ENCODE measurements around the gene TTLL13.
"Not testable (repeated sequence)": the region's sequence is repeated elsewhere in the genome, so short reads cannot be mapped to it uniquely, and the experiment has no call there.

The TTLL13 gene

DNA sequence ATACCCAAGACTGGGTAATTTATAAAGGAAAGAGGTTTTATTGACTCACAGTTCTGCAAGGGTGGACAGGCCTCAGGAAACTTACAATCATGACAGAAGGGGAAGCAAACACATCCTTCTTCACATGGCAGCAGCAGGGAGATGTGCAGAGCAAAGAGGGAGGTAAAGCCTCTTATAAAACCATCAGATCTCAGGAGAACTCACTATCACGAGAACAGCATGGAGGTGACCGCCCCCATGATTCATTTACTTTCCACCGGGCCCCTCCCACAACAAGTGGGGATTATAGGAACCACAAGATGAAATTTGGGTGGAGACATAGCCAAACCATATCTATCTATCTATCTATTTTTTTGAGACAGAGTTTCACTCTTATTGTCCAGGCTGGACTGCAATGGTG lies 10.0 kb upstream of the TTLL13 start:
- DNase-seq (ENCODE audit: low read depth, low spot score) = no peak

DNA sequence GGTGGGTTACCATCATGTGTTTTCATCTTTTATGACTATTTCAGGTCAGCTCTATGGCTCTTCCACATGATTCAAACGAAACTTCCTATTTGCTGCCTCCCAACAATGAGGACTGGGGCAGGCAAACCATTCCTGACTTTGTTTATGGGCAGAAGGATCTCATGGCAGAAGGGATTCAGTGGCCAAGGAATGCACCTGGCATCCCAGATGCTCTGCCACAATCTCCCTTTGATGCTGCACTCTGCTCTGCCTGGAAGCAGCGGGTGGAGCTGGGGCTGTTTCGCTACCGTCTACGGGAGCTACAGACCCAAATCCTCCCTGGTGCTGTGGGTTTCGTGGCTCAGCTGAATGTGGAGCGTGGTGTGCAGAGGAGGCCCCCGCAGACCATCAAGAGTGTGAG lies 8.5 kb upstream of the TTLL13 start:
- DNase-seq (ENCODE audit: low read depth, low spot score) = no peak

DNA sequence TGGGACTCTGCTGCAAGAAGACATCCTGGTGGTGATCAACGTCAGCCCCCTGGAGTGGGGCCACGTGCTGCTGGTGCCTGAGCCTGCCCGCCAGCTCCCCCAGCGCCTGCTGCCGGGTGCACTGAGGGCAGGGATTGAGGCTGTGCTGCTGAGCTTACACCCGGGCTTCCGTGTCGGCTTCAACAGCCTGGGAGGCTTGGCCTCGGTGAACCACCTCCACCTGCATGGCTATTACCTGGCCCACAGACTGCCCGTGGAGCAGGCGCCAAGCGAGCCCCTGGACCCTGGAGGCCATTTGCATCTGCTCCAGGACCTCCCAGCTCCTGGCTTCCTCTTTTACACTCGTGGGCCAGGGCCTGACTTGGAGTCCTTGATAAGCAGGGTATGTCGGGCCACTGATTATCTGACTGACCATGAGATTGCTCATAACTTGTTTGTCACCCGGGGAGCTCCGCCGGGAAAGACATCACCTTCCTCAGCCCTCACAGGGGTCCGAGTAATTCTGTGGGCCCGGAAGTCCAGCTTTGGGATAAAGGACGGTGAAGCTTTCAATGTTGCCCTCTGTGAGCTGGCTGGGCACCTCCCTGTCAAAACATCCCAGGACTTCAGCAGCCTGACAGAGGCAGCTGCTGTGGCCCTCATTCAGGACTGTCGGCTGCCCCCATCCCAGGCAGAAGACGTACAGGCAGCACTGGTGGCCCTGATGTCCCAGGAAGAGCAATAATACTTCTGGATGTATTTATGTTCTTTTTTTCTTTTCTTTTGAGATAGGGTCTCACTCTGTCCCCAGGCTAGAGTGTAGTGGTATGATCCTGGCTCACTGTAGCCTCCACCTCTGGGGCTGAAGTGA lies 7.8 kb upstream of the TTLL13 start:
- no peak for DNase-seq (ENCODE audit: low read depth, low spot score)

DNA sequence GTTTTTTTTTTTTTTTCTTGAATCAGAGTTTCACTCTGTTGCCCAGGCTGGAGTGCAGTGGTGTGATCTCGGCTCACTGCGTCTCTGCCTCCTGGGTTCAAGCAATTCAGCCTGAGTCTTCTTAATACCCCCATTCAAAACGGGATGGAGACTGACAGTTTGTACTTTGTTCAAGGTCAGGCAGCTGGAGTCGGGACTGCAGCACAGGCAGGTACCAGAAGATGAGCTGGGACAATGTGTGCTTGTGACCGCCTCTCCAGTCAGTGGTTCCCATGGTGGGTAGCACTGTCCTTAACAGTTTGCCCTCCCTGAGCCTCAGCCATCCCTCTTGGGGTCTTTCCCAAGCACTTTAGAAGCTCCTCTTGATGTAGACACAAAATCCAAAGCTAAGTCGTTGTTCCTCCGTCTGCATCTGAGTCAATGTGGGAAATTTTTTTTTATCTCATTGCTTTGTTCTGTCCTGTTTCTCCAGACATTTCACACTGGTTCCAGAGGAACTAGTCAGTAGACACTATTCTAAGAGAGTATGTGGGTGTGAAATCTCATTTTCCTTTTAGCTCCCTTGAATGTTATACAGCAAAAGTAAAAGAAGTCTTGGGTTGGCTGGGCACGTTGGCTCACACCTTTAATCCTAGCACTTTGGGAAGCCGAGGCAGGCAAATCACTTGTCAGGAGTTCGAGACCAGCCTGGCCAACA lies 5.3 kb upstream of the TTLL13 start:
- no peak for DNase-seq (ENCODE audit: low read depth, low spot score)

DNA sequence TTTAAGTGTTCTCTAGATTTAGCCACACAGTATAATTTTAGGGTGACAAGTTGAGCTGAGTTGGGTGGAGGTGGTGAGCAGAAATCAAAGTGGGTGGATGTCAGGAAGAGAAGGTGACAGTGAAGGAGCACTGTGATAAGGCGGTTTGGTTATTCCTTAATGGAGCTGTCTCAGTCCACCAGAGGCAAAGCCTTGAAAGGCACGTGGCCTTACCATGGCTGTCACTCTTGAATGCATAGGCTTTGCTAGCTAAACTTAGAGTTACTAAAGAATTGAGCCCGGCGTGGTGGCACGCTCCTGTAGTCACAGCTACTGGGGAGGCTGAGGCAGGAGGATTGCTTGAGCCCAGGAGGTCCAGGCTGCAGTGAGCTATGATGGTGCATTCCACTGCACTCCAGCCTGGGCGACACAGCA lies 560 bp upstream of the TTLL13 start:
- DNase-seq (ENCODE audit: low read depth, low spot score) = no peak

DNA sequence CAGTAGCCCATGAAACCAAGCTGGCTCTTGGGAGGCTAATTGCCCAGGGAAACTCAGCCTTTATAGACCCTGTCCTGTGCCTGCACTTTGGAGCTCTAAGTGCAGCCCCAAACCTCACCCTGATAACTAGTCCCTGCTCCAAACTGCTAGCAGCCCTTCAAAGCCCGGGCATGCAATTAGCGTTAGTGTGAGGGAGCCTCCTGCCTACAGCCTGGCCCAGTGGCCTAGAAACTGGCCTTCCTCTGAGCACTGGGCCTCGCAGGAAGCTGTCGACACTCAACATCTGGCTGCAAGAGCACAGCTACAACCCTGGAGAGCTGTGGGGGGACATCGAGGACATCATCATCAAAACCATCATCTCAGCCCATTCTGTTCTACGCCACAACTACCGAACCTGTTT lies 8.4 kb downstream of the TTLL13 start:
- DNase-seq (ENCODE audit: low read depth, low spot score) = no peak

DNA sequence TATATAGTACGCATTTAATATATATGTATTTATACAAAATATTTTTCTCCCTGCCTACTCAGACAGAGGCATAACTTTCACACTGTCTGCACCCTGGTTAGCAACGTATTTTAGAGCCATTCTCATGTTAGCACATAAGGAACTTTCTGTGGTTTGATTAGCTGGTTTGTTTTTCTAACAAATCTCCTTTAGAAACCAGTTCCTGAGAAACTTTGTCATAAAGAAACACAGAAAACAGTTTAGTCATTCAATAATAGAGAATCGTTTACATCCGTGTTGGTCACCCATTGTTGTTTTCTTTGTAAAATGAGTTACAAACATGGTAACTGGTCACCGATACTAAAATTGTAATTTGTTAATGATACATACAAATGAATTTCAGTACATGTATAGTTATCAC lies 10.2 kb downstream of the TTLL13 start:
- DNase-seq (ENCODE audit: low read depth, low spot score) = no peak

DNA sequence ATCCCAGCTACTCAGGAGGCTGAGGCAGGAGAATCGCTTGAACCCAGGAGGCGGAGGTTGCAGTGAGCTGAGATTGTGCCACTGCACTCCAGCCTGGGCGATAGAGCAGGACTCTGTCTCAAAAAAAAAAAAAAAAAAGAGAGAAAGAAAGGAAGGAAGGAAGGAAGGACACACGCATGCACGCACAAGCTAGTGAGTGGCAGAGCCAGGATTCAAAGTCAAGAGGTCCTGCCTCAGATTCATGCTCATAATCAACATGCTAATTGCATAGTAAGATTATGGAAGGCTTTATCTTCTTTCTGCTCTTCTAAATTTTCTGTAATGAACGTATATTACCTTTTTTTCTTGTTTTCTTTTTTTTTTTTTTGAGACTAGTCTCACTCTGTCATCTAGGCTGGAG lies 11.4 kb downstream of the TTLL13 start:
- DNase-seq (ENCODE audit: low read depth, low spot score) = not testable (repeated sequence)

DNA sequence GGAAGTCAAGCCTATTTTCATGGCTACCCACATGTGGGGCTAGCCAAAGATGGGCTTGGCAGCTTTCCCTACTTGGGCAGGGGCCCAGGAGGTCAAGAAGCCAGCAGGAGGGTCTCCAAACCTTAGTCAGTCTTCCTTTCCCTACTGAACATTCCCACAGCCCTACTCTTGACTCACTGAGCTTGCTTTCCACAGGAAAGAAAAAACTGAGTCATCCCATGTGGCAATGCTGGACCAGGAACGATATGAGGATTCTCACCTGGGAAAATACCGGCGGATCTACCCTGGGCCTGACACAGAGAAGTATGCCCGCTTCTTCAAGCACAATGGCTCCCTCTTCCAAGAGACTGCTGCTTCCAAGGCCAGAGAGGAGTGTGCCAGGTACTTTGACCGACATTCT lies 12.5 kb downstream of the TTLL13 start:
- no peak for DNase-seq (ENCODE audit: low read depth, low spot score)

DNA sequence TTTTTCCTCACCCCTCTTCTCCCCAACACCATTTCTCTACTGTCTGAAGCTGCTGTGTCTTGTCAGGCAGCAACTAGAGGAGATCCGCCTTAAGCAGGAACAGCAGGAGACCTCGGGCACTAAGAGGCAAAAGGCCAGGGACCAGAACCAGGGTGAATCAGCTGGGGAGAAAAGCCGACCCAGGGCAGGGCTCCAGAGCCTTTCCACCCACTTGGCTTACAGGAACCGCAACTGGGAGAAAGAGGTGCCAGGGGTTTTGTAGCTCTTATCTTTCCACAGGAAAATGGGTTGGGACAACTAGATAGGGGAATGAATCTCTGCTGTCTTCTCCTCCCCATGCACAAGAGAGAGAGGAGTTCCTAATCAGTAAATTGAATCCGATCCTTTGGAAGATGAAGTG lies 13.1 kb downstream of the TTLL13 start:
- DNase-seq (ENCODE audit: low read depth, low spot score) = no peak

DNA sequence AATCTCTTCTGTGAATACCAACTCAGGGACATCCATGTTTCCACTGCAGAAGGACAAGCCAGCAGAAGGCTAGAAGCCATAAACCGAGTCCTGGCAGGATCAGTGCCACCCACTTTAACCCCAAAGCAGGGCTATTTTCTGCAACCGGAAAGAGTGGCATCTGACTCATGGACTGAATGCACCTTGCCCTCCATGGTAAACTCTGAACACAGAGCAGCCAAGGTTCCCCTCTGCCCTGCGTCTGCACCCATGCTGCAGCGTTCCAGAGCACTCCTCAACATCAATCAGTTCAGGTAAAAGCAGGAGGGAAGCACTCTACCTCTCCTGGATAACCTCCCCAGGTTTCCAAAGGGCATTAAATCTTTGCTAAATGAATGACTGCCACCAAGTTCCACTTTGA lies 15.3 kb downstream of the TTLL13 start:
- DNase-seq (ENCODE audit: low read depth, low spot score) = no peak

DNA sequence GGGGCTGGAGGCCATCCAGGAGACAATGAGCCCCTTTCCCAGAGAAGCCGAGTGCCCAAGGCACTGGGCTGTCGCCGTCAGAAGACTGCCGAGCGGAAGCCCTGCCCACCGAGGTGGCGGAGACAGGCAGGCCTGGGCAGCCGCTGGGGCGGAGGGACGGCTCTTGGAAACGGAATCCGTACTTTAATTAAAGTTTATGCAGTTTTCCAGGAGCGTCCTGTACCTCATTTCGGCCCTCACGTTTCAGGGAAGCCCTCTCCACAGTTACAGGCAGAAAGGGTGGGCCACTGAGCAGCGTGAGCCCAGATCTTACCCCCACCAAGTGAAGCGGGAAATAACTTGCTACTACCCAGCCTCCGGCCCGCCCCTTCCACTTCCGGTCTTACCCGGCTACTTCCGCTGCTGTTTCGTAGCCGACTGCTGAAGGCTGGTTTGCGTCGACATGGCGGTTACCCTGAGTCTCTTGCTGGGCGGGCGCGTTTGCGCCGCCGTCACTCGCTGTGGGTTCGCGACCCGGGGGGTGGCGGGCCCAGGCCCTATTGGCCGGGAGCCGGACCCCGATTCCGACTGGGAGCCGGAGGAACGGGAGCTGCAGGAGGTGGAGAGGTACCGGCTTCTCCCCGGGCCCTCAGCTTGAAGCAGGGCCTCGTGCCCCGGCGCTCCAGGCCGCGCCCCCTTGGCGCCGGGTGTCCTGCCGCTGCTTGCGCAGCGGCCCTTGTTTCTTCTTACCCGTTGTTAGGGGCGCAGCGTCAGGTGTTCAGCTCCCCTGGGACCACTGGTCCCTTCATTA lies 16.1 kb downstream of the TTLL13 start, which contains the start of gene NGRN:
Gene NGRN, plus strand, starts transcription at position 402 of the 790 bp plus-strand sequence. Its CDS starts 41 bp downstream, at position 443.
- peak; percentile 78 for DNase-seq (ENCODE audit: low read depth, low spot score)

DNA sequence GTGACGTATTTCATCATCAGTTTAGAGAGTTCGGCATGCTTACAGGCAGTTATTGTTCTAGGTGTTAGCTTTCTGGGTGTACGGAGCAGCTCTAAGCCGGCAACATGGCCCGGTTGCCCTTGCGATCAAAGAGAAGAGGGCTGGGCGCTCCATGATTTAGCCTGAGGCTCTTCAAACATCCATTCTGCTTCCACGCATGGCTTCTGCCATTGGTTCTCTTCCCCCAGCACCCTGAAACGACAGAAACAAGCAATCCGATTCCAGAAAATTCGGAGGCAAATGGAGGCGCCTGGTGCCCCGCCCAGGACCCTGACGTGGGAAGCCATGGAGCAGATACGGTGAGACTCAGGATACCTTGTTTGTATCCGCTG lies 16.7 kb downstream of the TTLL13 start:
- no peak for DNase-seq (ENCODE audit: low read depth, low spot score)

DNA sequence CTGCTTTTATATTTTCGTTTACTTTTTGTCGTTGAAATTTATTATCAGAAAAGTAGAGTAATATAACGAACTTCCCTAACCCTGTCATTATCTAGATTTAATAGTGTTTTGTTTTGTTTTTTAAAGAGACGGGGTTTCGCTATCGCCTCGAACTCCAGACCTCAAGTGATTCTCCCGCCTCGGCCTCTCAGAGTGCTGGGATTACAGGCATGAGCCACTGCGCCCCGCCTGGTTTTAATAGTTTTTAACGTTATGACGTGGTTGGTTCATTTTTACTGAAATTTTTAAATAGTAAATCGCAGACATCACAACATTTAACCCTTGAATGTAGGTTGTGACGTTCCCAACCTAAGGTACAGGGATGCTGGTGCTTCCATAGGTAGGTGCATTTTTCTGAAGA lies 17.1 kb downstream of the TTLL13 start:
- DNase-seq (ENCODE audit: low read depth, low spot score) = no peak

DNA sequence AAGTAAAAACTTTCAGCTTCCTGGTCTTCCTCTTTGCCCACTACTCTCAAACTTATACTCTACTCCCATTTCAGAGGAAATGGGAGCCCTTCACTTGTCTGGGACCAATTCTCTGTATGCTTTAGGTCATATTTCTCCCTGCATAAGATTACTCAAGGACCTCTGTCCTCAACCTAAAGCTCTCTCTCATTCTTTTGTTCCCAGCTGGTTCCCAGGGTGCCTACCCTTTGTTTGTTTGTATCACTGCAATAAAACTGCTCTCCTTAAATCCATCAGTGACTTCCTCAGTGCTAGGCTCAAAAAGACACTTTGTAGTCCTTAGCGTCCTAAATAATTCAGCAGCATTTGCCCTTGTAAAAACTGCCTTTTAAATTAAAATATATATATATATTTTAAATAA lies 19.1 kb downstream of the TTLL13 start:
- no peak for DNase-seq (ENCODE audit: low read depth, low spot score)

DNA sequence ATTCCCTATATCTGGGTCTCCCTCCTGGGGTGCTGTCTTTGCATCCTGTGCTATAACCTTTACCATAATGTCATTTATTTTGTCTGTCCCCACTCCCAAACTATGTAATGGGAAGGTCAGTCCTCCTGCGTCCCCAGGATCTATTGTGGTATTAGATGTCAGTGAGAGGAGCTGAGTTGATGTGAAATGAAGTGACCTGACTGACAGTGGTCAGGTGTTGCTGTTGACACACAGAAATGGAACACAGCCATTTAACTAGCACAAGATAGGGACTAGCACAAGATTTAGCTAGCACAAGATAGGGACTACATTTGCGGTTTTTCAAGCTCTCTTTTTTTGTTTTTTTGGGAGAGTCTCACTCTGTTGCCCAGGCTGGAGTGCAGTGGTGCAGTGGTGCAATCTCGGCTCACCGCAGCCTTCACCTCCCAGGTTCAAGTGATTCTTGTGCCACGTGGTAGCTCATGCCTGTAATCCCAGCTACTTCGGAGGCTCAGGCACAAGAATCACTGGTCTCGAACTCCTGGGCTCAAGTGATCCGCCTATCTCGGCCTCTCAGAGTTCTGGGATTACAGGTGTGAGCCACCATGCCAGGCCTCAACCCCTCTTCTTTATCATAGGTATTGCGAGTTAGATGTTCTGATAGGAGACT lies 21.3 kb downstream of the TTLL13 start:
- DNase-seq (ENCODE audit: low read depth, low spot score) = no peak

DNA sequence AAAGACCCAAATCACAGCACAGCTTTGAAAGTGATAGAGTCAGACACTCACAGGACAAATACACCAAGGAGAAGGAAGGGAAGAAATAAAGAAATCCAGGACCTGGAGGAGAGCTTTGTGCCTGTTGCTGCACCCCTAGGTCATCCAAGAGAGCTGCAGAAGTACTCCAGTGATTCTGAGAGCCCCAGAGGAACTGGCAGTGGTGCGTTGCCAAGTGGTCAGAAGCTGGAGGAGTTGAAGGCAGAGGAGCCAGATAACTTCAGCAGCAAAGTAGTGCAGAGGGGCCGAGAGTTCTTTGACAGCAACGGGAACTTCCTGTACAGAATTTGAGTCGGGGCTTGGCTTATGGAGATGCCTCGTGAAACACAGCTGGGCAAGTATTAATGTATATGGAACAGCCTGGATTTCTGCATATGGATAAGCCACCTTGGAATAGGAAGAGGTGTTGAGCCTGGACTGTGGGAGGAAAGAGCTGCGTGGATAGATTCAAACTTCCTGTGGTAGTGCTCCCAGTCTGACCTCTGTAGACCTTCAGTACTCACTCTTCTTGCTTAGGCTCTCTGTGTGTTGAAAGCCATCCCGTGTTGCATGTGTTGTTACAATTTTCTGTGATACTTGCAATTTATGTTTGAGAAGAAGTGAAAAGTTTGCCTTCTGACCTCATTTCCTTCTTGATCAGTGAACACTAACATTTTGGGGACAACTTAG lies 22.3 kb downstream of the TTLL13 start:
- DNase-seq (ENCODE audit: low read depth, low spot score) = no peak

DNA sequence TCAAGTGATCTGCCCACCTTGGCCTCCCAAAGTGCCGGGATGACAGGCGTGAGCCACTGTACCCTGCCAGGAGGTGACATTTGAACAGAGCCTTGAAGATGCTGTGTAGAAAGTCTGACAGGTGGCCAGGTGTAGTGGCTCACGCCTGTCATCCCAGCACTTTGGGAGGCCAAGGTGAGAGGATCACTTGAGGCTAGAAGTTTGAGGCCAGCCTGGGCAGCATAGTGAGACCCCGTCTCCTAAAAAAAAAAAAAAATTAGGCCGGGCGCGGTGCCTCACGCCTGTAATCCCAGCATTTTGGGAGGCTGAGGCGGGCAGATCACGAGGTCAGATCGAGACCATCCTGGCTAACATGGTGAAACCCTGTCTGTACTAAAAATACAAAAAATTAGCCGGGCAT lies 29.1 kb downstream of the TTLL13 start:
- DNase-seq (ENCODE audit: low read depth, low spot score) = not testable (repeated sequence)

DNA sequence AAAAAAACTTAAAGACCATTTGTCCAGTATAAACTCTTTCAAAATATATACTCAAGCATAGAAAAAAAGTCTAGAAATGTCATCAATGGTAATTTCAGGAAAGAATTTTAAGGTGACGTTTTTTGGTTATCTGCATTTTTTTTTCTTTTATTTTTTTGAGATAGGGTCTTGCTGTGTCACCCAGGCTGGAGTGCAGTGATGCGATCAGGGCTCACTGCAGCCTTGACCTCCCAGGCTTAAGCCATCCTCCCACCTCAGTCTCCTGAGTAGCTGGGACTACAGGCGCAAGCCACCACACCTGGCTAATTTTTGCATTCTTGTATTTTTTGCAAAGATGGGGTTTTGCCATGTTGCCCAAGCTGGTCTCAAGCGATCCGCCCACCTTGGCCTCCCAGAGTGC lies 31.4 kb downstream of the TTLL13 start:
- DNase-seq (ENCODE audit: low read depth, low spot score) = not testable (repeated sequence)

DNA sequence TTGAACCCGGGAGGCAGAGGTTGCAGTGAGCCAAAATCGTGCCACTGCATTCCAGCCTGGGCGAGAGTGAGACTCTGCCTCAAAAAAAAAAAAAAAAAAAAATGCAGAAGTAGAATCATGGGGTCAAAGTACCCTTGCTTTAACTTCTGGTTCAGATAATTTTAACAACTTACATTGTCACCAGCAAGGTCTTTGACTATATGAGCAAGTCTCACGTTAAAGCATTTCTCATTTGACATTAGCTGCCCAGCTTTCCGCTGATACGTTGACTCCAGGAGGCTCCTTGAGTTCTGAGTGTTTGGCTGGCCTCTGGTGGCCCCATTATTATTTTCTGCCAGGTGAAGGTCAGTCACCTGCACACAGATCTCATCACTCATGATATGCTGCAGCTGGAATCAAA lies 32.3 kb downstream of the TTLL13 start:
- not testable (repeated sequence) for DNase-seq (ENCODE audit: low read depth, low spot score)

DNA sequence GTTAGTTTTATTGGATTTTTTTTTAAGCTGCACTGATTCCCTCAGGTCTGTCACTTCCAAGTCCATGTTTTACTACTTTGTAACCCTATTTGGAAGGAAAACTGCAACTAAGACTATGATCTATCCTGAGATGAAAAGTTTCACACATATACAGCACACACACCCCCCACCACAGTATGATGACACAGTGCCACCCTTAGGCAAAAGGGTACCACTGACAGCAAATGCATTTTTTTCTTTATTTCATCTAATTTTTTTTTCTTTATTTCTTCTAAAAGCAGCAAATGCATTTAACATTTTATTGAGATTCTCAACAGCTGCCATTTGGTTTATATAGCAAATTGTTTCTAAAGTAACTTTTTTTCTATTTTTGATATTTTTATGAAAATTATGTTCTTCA lies 37.3 kb downstream of the TTLL13 start:
- no peak for DNase-seq (ENCODE audit: low read depth, low spot score)

Data from iPS DF 19.7 (cell line).